Progenitor cell of endocrine pancreas (in vitro differentiated cells): Measurements from ENCODE around the gene STXBP6. TPM values are rescaled to one million over a fixed set of nuclear protein-coding genes. Genes with fewer than 3 reads are reported as not detected.

Experiments
- DNase-seq: peaks from one replicate; pipeline ENCODE4 v3.0.0; 2021; ENCODE audit warnings: low spot score; ENCODE audit not compliant: unreplicated experiment
- H3K27ac Mint-ChIP-seq: 2 replicates; pipeline ENCODE4 v1.8.0; 2021; ENCODE audit warnings: mild to moderate bottlenecking, moderate library complexity, mixed read lengths
- H3K27me3 Mint-ChIP-seq: 2 replicates; pipeline ENCODE4 v1.8.0; 2021; ENCODE audit warnings: mixed read lengths
- H3K36me3 Mint-ChIP-seq: 2 replicates; pipeline ENCODE4 v1.8.0; 2022; ENCODE audit warnings: mixed read lengths; ENCODE audit not compliant: insufficient read depth
- H3K4me1 Mint-ChIP-seq: 2 replicates; pipeline ENCODE4 v1.8.0; 2021; ENCODE audit warnings: low read depth, mixed read lengths
- H3K4me3 Mint-ChIP-seq: 2 replicates; pipeline ENCODE4 v1.8.0; 2021; ENCODE audit warnings: low read depth, mild to moderate bottlenecking, moderate library complexity, mixed read lengths
- H3K9me3 Mint-ChIP-seq: 2 replicates; pipeline ENCODE4 v1.8.0; 2021; ENCODE audit warnings: low read depth, mixed read lengths
- total RNA-seq: library from RNA; stranded (reverse); gene quantifications from 2 replicates; pipeline ENCODE4 v1.2.1, GENCODE V29; 2021
- TF ChIP-seq, protein P1 (sequence below): fragments of 200-600 bp; sonication (generic); IDR thresholded peaks from one replicate; pipeline ENCODE4 v1.5.0; 2021; ENCODE audit warnings: antibody characterized with exemption, mild to moderate bottlenecking; ENCODE audit not compliant: unreplicated experiment

Gene STXBP6
- total RNA-seq, 1 donor from 2014 or later, result 11.9 TPM

DNA sequence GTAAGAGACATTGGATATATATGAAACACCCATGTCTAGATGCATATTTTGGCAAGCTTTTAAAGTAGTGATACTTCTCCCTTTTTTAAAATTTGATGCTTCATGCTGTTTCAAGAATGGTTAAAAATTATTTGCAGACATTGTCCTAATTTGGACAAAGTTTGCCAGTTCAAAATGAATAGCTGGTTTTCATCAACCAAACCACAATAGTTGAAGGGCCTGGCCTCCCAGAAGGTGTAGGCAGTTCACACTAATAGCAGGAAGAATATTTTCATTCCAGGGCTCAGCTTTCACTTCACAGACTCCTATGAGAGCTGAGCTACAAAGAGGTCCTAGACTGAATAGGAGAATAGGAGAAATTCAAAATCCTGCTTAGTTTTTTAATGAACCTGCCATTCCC is 78.7 kb downstream of the STXBP6 start:
- TF ChIP-seq, protein P1, sequence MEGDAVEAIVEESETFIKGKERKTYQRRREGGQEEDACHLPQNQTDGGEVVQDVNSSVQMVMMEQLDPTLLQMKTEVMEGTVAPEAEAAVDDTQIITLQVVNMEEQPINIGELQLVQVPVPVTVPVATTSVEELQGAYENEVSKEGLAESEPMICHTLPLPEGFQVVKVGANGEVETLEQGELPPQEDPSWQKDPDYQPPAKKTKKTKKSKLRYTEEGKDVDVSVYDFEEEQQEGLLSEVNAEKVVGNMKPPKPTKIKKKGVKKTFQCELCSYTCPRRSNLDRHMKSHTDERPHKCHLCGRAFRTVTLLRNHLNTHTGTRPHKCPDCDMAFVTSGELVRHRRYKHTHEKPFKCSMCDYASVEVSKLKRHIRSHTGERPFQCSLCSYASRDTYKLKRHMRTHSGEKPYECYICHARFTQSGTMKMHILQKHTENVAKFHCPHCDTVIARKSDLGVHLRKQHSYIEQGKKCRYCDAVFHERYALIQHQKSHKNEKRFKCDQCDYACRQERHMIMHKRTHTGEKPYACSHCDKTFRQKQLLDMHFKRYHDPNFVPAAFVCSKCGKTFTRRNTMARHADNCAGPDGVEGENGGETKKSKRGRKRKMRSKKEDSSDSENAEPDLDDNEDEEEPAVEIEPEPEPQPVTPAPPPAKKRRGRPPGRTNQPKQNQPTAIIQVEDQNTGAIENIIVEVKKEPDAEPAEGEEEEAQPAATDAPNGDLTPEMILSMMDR, result no peak
- peaks cover 2% of the 10 kb centered on the region for H3K36me3 Mint-ChIP-seq
- no peak overlapping the region for H3K4me3 Mint-ChIP-seq
- H3K27me3 Mint-ChIP-seq, result no peaks in the 10 kb centered on the region
- H3K9me3 Mint-ChIP-seq, result no peaks in the 10 kb centered on the region
- DNase-seq, result no peak
- no peak overlapping the region for H3K27ac Mint-ChIP-seq
- H3K4me1 Mint-ChIP-seq, result peaks cover 10% of the 10 kb centered on the region

DNA sequence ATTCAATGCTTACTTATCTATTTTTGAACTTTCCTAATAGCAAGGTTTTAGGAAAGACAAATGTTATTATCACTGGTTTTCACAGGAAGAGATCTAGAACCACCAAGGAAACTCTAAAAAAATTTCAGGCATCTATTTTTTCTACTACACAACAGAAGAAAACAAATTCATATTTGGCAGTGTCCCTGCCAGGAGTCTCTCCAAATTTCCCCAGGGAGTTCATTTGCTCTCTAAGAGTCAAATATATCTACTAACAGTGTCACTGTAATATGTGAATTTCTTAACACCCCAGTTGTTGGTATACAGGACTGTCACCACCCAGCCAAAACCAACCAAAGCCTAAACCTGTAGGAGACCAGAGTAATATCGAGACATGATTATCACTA is 83.4 kb downstream of the STXBP6 start:
- H3K4me3 Mint-ChIP-seq, result no peak overlapping the region

DNA sequence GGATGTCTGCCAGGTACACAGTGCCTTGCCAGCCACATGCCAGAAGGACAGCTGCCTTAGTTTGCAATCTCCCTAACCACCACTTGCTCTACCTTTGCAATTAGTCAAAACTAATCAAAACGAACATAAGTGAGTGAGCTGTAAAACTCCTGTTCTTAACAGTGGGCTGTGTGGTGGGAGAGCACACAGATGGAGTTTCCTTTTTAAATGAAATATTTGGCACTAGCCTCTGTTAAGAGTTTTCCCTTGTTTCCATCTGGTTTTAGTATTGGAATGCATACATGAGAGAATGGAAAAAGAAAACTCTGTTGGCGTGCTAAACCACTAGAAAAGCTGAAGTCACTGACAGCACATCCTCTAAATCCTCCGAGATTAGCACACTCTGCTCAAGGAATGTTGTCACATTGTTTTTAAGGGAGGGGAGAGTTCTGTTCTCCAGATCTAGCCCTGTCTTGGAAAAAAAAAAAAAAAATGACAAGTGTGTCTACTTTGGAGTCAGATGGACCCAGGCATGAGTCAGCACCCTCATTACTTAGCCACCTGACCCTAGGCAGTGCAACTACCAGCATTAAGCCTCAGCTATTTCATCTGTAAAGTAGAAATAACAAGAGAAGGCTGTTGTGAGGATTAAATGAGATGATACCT is 83.9 kb downstream of the STXBP6 start:
- Mint-ChIP-seq H3K4me1 (peaks cover 11% of the 10 kb centered on the region), H3K9me3 (no peaks in the 10 kb centered on the region), H3K36me3 (no peaks in the 10 kb centered on the region), H3K27ac (peak overlapping the region; percentile 39), H3K4me3 (no peak overlapping the region), H3K27me3 (no peaks in the 10 kb centered on the region)
- TF ChIP-seq, protein P1, result no peak
- DNase-seq, result no peak

More for the DNA sequence above, 83.4 kb downstream of the STXBP6 start:
- no peaks in the 10 kb centered on the region for H3K36me3 Mint-ChIP-seq
- peaks cover 11% of the 10 kb centered on the region for H3K4me1 Mint-ChIP-seq
- H3K27me3 Mint-ChIP-seq, result no peaks in the 10 kb centered on the region
- H3K27ac Mint-ChIP-seq, result peak overlapping the region; percentile 77
- TF ChIP-seq, protein P1, result no peak
- no peak for DNase-seq
- H3K9me3 Mint-ChIP-seq, result no peaks in the 10 kb centered on the region

DNA sequence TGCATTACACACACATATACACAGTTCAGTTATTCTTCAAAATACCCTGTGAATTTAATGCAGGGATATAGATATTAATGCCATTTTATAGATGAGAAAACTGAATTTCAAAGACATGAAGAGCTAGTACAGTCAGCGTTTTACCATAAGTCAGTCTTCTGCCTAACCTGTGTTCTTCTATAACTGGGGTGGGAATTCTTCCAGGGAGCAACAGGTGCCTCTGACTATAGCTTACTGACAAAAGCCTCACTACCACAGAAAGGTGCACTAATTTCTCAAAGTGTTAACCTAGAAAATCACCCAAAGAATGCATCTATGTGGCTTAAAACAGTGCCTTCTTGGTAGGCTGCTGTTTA is 84.4 kb downstream of the STXBP6 start:
- H3K27ac Mint-ChIP-seq, result no peak overlapping the region
- DNase-seq, result no peak

DNA sequence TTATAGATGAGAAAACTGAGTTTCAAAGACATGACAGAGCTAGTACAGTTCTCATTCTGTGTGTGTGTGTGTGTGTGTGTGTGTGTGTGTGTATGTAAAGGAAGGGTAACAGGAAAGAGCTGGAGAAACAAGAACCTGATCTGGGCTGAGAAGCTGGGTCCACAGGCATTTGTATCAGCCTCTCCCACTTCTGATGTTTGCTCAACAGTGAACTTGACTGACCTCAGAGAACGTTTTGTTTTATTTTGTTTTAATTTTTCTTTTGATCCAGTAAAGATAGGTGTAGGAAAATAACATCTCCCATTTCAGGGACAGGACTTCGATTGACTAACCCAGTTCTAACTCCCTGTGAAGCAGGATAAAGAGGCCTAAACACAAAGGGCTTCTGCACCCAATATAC is 85.4 kb downstream of the STXBP6 start:
- H3K27me3 Mint-ChIP-seq, result no peaks in the 10 kb centered on the region
- TF ChIP-seq, protein P1, result no peak
- H3K4me1 Mint-ChIP-seq, result peaks cover 20% of the 10 kb centered on the region
- H3K27ac Mint-ChIP-seq, result no peak overlapping the region
- DNase-seq, result no peak
- no peaks in the 10 kb centered on the region for H3K36me3 Mint-ChIP-seq
- no peak overlapping the region for H3K4me3 Mint-ChIP-seq
- no peaks in the 10 kb centered on the region for H3K9me3 Mint-ChIP-seq

More for the DNA sequence above, 84.4 kb downstream of the STXBP6 start:
- Mint-ChIP-seq H3K4me1 (peaks cover 14% of the 10 kb centered on the region), H3K36me3 (no peaks in the 10 kb centered on the region), H3K9me3 (no peaks in the 10 kb centered on the region), H3K27me3 (no peaks in the 10 kb centered on the region), H3K4me3 (no peak overlapping the region)
- TF ChIP-seq, protein P1, result no peak
